ENCODE data around the gene POLD1. TPM values are rescaled to one million over a fixed set of nuclear protein-coding genes. Genes with fewer than 3 reads are reported as not detected.
"Not testable (repeated sequence)": the region's sequence is repeated elsewhere in the genome, so short reads cannot be mapped to it uniquely, and the experiment has no call there.

POLD1 gene
- polyA plus RNA-seq, 4 donors: 23.4 to 34.4 (median 26.0) TPM

DNA sequence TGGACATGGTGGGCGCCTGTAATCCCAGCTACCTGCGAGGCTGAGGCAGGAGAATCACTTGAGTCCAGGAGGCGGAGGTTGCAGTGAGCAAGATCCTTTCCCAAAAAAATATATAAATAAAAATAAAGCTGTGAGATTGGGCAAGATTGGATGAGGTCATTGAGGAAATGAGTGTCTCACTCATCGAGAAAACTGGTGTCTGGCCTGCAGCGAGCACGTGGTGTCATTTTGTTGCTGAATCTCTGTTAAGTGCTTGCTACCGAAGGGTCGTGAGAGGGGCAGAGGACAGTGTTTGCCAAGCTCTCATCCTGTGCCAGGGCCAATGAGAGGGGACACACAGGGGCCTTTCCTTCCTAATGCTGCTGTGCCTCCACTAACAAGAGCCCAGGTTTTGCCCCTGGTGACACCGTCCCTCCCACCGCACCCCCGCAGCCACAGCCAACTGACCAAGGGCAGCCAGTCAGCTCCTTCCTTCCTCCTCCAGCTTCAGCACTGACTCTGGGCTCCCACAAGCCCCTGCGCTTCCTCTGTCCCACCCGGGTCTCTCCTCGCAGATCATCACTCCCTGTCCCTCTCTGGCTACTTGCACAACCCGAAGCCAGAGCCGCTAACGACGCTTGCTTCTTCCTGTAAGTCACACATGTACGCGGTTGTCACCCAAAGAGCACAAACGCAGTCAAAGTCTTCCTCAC is 3.2 kb downstream of the POLD1 start:
- no peak for DNase-seq (ENCODE audit: low read depth in 4 of 4, low spot score in 3 of 4)

DNA sequence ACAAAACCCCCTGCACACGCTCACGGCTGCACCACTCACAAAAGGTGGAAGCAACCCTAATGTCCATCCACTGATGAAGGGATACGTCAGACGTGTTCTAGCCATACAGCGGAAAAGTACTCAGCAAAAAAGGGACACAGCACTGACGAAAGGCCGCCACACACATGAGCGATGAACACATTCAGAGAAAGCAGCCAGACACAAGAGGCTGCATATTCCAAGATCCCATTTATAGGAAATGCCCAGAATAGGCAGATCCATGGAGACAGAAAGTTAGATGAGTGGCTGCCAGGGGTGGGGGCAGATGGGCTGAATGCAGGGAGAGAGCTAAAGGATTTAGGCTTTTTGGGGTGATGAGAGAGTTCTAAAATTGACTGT is 3.7 kb downstream of the POLD1 start:
- DNase-seq (ENCODE audit: low read depth in 4 of 4, low spot score in 3 of 4): no peak

DNA sequence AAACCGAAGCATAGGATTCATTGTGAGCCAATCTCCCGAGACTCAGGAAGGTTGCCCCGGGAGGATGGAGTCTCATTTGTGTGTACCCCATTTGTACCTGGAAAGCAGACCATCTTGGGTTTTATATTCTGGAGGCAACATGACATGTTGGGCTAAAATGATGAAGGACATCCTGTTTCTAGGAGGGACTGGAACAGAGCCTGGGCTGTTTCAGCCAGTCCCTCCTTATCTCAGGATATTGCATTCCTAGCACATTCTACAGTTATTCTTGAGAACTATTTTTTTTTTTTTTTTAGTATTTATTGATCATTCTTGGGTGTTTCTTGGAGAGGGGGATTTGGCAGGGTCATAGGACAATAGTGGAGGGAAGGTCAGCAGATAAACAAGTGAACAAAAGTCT is 6.1 kb downstream of the POLD1 start:
- not testable (repeated sequence) for DNase-seq (ENCODE audit: low read depth in 4 of 4, low spot score in 3 of 4)

DNA sequence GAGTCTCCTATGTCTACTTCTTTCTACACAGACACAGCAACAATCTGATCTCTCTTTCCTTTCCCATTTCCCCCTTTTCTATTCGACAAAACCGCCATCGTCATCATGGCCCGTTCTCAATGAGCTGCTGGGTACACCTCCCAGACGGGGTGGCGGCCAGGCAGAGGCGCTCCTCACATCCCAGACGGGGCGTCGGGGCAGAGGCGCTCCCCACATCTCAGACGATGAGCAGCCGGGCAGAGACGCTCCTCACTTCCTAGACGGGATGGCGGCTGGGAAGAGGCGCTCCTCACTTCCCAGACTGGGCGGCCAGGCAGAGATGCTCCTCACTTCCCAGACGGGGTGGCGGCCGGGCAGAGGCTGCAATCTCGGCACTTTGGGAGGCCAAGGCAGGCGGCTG is 6.8 kb downstream of the POLD1 start:
- not testable (repeated sequence) for DNase-seq (ENCODE audit: low read depth in 4 of 4, low spot score in 3 of 4)

DNA sequence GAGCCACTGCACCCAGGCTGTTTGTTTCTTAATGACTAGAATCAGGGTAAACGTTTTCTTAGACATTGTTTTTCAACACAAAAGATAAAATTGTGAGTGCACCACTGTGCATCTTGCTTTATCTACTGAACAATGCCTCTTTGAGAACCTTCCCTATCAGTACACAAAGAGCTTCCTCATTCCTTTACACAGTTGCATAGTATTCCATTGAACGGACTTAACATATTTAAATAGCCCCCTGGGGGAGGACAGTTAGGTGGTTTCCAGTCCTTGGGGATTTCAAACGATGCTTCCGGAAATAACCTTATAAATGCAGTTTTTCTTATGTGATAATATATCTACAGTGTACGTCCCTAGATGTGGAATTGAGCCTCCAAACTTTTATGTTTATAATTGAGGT is 8.6 kb downstream of the POLD1 start:
- DNase-seq (ENCODE audit: low read depth in 4 of 4, low spot score in 3 of 4): no peak

DNA sequence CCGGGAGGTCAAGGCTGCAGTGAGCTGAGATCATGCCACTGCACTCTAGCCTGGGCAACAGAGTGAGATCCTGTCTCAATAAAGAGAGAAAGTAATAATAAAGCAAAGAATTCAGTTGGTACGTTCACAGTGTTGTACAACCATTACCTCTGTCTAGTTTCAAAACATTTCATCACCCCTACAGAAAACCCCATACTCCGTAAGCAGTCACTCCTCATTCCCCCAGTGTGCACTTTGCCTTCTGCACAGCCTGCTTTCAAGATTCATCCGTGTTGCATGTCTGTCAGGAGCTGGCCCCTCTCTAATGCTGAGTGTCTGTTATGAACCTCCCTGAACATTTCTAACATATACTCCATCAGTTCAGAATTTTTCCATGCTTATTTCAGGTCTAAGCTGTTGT is 9.4 kb downstream of the POLD1 start:
- no peak for DNase-seq (ENCODE audit: low read depth in 4 of 4, low spot score in 3 of 4)

- no peak for DNase-seq (ENCODE audit: low read depth in 4 of 4, low spot score in 3 of 4)
Measured at GRCh38 chr19:50394017-50394416, 9.9 kb downstream of the POLD1 start.

- no peak for DNase-seq (ENCODE audit: low read depth in 4 of 4, low spot score in 3 of 4)
Measured at GRCh38 chr19:50398675-50399367, 14.7 kb downstream of the POLD1 start.

- no peak for DNase-seq (ENCODE audit: low read depth in 4 of 4, low spot score in 3 of 4)
Measured at GRCh38 chr19:50399368-50399745, 15.2 kb downstream of the POLD1 start.

DNA sequence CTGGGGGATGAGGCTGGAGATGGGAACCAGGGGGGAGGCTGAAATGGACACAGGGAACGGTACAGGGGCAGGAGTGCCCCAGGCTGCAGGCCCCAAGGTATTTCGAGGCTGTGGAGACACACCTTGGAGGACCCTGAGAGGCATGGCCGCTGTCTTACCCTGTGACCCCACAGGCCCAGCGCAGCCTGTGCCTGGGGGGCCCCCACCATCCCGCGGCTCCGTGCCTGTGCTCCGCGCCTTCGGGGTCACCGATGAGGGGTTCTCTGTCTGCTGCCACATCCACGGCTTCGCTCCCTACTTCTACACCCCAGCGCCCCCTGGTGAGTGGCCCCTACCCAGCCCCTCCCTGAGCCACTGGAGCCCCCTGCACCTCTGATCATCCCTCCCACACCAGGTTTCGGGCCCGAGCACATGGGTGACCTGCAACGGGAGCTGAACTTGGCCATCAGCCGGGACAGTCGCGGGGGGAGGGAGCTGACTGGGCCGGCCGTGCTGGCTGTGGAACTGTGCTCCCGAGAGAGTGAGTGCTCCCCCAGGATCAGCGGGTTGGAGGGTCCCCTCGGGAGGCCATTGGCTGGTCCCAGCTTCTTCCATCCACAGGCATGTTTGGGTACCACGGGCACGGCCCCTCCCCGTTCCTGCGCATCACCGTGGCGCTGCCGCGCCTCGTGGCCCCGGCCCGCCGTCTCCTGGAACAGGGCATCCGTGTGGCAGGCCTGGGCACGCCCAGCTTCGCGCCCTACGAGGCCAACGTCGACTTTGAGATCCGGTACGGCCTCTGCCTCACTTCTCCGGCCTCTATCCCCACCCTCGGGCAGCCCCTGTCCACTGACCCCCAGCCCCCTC is 17.7 kb downstream of the POLD1 start:
- DNase-seq (ENCODE audit: low read depth in 4 of 4, low spot score in 3 of 4): no peak

GRCh38 chr19:50402544-50403301 is 18.6 kb downstream of the POLD1 start:
- DNase-seq (ENCODE audit: low read depth in 4 of 4, low spot score in 3 of 4): no peak

DNA sequence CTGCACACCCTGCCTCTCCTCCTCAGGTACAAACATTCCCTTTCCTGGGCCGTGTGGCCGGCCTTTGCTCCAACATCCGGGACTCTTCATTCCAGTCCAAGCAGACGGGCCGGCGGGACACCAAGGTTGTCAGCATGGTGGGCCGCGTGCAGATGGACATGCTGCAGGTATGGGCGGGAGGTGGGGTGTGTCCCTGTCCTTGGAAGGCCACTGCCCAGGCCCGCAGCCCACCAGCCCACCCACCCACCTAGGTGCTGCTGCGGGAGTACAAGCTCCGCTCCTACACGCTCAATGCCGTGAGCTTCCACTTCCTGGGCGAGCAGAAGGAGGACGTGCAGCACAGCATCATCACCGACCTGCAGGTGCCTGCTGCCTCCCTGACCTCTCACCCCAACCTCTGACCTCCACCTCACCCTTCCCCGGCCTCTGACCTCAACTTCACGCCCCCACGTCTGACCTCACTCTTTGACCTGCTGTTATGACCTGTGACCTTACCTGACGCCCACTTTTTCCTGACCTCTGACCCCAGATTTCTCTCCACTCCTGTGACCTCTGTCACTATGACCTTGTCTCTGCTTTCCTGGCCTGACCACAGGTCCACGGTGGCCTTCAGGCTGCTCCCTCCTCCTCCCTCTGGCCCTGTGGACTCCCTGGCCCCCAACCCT is 22.1 kb downstream of the POLD1 start:
- DNase-seq (ENCODE audit: low read depth in 4 of 4, low spot score in 3 of 4): no peak

DNA sequence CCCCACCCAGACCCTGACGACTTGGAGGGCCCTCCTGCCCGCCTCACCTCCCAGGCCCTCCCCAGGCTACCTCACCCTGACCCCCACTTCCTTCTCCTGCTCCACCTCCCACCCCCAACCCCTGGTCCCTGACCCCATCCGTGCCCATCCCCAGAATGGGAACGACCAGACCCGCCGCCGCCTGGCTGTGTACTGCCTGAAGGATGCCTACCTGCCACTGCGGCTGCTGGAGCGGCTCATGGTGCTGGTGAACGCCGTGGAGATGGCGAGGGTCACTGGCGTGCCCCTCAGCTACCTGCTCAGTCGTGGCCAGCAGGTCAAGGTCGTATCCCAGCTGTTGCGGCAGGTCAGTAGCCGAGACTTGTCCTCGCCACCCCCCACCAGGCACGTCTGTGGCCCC is 22.7 kb downstream of the POLD1 start:
- DNase-seq (ENCODE audit: low read depth in 4 of 4, low spot score in 3 of 4): no peak

- DNase-seq (ENCODE audit: low read depth in 4 of 4, low spot score in 3 of 4): no peak
Measured at GRCh38 chr19:50409347-50409746, 25.2 kb downstream of the POLD1 start.

- DNase-seq (ENCODE audit: low read depth in 4 of 4, low spot score in 3 of 4): no peak
Measured at GRCh38 chr19:50410109-50410508, 26.0 kb downstream of the POLD1 start.

DNA sequence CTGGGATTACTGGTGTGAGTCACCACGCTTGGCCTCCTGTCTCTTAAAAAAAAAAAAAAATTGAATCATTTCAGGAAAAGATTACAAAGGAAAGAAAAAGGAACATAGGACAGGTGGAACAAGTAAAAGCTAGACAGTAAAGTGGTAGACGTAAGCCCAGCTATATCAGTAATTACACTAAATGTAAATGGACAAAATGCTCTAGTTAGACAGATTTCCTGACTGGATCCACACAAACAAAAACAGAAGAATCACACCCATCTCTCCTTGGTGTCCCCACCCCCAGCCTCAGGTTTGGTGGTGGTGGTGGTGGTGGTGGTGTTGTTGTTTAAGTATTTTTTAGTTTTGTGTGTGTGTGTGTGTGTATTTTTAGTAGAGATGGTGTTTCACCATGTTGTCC is 28.3 kb downstream of the POLD1 start:
- no peak for DNase-seq (ENCODE audit: low read depth in 4 of 4, low spot score in 3 of 4)

- no peak for DNase-seq (ENCODE audit: low read depth in 4 of 4, low spot score in 3 of 4)
Measured at GRCh38 chr19:50413096-50413495, 28.9 kb downstream of the POLD1 start.

DNA sequence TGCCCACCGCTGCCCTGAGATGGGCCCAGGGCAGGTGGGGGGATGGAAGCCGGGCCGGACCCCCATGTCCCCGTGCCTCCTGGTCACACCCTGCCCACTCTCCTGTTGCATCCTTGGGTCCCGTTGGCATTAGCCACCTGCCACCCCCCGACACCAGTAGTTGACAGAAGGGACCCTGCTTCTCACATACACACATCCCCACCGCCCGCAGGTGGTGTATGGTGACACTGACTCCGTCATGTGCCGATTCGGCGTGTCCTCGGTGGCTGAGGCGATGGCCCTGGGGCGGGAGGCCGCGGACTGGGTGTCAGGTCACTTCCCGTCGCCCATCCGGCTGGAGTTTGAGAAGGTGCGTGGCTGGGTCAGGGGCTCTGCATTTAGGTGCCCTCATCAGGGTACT is 29.4 kb downstream of the POLD1 start:
- DNase-seq (ENCODE audit: low read depth in 4 of 4, low spot score in 3 of 4): no peak

DNA sequence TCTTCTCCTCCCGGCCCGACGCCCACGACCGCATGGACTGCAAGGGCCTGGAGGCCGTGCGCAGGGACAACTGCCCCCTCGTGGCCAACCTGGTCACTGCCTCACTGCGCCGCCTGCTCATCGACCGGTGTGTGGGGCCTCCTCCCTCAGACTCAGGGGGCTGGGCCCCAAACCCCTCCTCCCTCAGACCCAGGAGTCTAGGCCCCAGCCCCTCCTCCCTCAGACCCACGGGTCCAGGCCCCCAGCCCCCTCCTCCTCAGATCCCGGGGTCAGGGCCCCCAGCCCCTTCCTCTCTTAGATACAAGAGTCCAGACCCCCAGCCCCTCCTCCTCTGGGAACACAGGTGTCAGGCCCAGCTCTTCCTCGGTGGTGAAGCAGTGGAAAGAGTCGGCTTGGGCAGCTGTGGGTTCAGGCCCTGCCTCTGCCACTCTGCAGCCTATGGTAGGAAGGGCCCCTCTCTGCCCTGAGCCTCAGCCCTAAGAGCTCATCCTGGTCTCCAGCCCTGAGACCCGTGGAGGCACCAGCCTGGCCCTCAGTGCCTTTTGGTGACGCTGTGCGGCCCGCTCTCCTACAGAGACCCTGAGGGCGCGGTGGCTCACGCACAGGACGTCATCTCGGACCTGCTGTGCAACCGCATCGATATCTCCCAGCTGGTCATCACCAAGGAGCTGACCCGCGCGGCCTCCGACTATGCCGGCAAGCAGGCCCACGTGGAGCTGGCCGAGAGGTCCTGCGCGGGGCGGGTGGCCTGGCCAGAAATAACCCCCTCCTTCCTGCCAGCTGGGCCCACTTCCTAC is 30.9 kb downstream of the POLD1 start:
- DNase-seq (ENCODE audit: low read depth in 4 of 4, low spot score in 3 of 4): peak in 2 of 4 donors; percentile 23 to 58

DNA sequence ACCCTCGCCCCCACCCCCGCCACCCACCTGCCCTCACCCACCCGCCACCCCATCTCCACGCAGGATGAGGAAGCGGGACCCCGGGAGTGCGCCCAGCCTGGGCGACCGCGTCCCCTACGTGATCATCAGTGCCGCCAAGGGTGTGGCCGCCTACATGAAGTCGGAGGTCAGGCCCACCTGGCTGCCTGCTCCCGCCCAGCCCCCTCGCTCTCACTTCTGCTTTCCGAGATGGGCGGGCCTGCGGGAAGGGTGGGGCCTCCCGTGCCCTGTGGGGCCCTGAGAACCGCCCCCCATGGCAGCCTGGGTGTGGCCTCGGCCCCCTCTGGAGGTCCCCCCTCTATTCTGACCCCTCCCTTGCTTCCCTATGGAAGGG is 31.5 kb downstream of the POLD1 start:
- no peak for DNase-seq (ENCODE audit: low read depth in 4 of 4, low spot score in 3 of 4)
